Activated CD4-positive, CD25-positive, alpha-beta regulatory T cell (primary cell): ENCODE results near the gene TNFRSF25.
A peak's percentile ranks its signal among the peaks of the same experiment; 100 is the strongest.
"Not testable (repeated sequence)": the region's sequence is repeated elsewhere in the genome, so short reads cannot be mapped to it uniquely, and the experiment has no call there.

ENCODE experiments used
- DNase-seq, 4 experiments: peaks; one replicate each; lab custom pipeline; 2025; lab: John Stamatoyannopoulos, UW

The TNFRSF25 gene

GRCh38 chr1:6470132-6471085 is 4.4 kb upstream of the TNFRSF25 start:
- DNase-seq: no peak

- no peak for DNase-seq
These were observed 2.9 kb upstream of the TNFRSF25 start for GRCh38 chr1:6468729-6469461.

- no peak for DNase-seq
These were observed 2.0 kb upstream of the TNFRSF25 start for GRCh38 chr1:6467744-6468688.

- no peak for DNase-seq
These were observed 1.3 kb upstream of the TNFRSF25 start for GRCh38 chr1:6467224-6467623.

GRCh38 chr1:6466751-6467150 is 778 bp upstream of the TNFRSF25 start:
- no peak for DNase-seq

- DNase-seq: peak in 1 of 4 experiments; percentile 21
These were observed 440 bp downstream of the TNFRSF25 start for GRCh38 chr1:6465461-6466005.

- DNase-seq: no peak
These were observed 1.1 kb downstream of the TNFRSF25 start for GRCh38 chr1:6464915-6465314.

- no peak for DNase-seq
These were observed 1.5 kb downstream of the TNFRSF25 start for GRCh38 chr1:6464514-6464836.

- DNase-seq: no peak
These were observed 2.9 kb downstream of the TNFRSF25 start for GRCh38 chr1:6463120-6463412.

GRCh38 chr1:6462412-6463119 is 3.4 kb downstream of the TNFRSF25 start:
- no peak for DNase-seq

- no peak for DNase-seq
These were observed 4.2 kb downstream of the TNFRSF25 start for GRCh38 chr1:6461538-6462411.

- DNase-seq: no peak
These were observed 4.9 kb downstream of the TNFRSF25 start for GRCh38 chr1:6461051-6461530.

- peak; percentile 50 to 85 (median 66) for DNase-seq
These were observed 5.5 kb downstream of the TNFRSF25 start for GRCh38 chr1:6460301-6461050.

GRCh38 chr1:6459850-6460265 is 6.1 kb downstream of the TNFRSF25 start:
- DNase-seq: peak in 1 of 4 experiments; percentile 26

GRCh38 chr1:6456800-6457466 is 9.0 kb downstream of the TNFRSF25 start:
- no peak for DNase-seq

- not testable (repeated sequence) for DNase-seq
These were observed 10.0 kb downstream of the TNFRSF25 start for GRCh38 chr1:6455752-6456520.

- DNase-seq: no peak
These were observed 10.9 kb downstream of the TNFRSF25 start for GRCh38 chr1:6454856-6455751.
